SU-DHL-6 (cell line): ENCODE results near the gene PTPRG.

Experiments
- H2AFZ ChIP-seq: fragments of 200-600 bp; sonication (generic); 2 replicates; pipeline ENCODE4 v1.6.1; 2014; ENCODE audit warnings: low read depth, mild to moderate bottlenecking, moderate library complexity, mixed read lengths, antibody characterized with exemption, low read length; ENCODE audit not compliant: severe bottlenecking
- H3F3A ChIP-seq: fragments of 200-600 bp; shearing (Covaris generic); 2 replicates; pipeline ENCODE4 v1.6.0; 2016; ENCODE audit warnings: antibody characterized with exemption, mild to moderate bottlenecking; ENCODE audit not compliant: insufficient read depth
- H3K27ac ChIP-seq: fragments of 200-600 bp; sonication (generic); 2 replicates; pipeline ENCODE4 v1.5.1; 2016; ENCODE audit warnings: low read depth, mild to moderate bottlenecking, low read length, moderate library complexity, mixed read lengths
- H3K27me3 ChIP-seq: fragments of 200-600 bp; sonication (generic), shearing (Covaris generic); 2 replicates; pipeline ENCODE4 v1.6.0; 2014; ENCODE audit warnings: mild to moderate bottlenecking, low read length
- H3K36me3 ChIP-seq: fragments of 200-600 bp; sonication (generic); 2 replicates; pipeline ENCODE4 v1.6.1; 2014; ENCODE audit warnings: mild to moderate bottlenecking, low read length, mixed read lengths
- H3K4me2 ChIP-seq: fragments of 300-600, 200-600 bp; shearing (Covaris generic), sonication (generic); 2 replicates; pipeline ENCODE4 v1.6.0; 2014; ENCODE audit warnings: low read length, low read depth, mild to moderate bottlenecking; ENCODE audit not compliant: poor library complexity, severe bottlenecking
- H3K4me3 ChIP-seq: fragments of 200-600 bp; sonication (generic); 2 replicates; pipeline ENCODE4 v1.5.1; 2014; ENCODE audit warnings: antibody characterized with exemption, low read length, mild to moderate bottlenecking, mixed read lengths; ENCODE audit not compliant: insufficient read depth, poor library complexity, severe bottlenecking
- H3K79me2 ChIP-seq: fragments of 200-600 bp; sonication (generic); 2 replicates; pipeline ENCODE4 v1.6.1; 2014; ENCODE audit warnings: mild to moderate bottlenecking, low read length, moderate library complexity; ENCODE audit not compliant: insufficient read depth
- H3K9ac ChIP-seq: fragments of 200-600 bp; sonication (generic); 2 replicates; pipeline ENCODE4 v1.7.0; 2014; ENCODE audit warnings: mild to moderate bottlenecking, low read length
- H3K9me2 ChIP-seq: fragments of 200-600 bp; sonication (generic); replicated peaks from 2 replicates; pipeline ENCODE4 v1.6.1; 2014; ENCODE audit warnings: low read length; ENCODE audit not compliant: insufficient read depth
- H3K9me3 ChIP-seq: fragments of 200-600 bp; sonication (generic); 2 replicates; pipeline ENCODE4 v1.6.1; 2014; ENCODE audit warnings: low read length, mixed read lengths; ENCODE audit not compliant: insufficient read depth
- H4K20me1 ChIP-seq: fragments of 200-600 bp; sonication (generic); 2 replicates; pipeline ENCODE4 v1.6.1; 2014; ENCODE audit warnings: low read depth, mild to moderate bottlenecking, antibody characterized with exemption, low read length, moderate library complexity, mixed read lengths
- EZH2phosphoT487 ChIP-seq: fragments of 200-600 bp; sonication (generic), shearing (Covaris generic); conservative IDR thresholded peaks from 2 replicates; pipeline ENCODE4 v1.6.1; 2018; ENCODE audit warnings: mild to moderate bottlenecking, antibody characterized with exemption, low read length, moderate library complexity, mixed read lengths
- TF ChIP-seq, protein P1 (sequence below): fragments of 200-600 bp; sonication (generic); IDR thresholded peaks from one replicate; pipeline ENCODE4 v1.5.1; 2017; ENCODE audit warnings: antibody characterized with exemption, mild to moderate bottlenecking, low read length, moderate library complexity; ENCODE audit not compliant: insufficient read depth, poor library complexity, severe bottlenecking

PTPRG gene

GRCh38 chr3:62028236-62028635 lies 466.9 kb downstream of the PTPRG start:
- Histone ChIP-seq H3K4me3 (no peak overlapping the region), H3K9me3 (no peaks in the 10 kb centered on the region), H3K79me2 (no peaks in the 10 kb centered on the region), H3K27me3 (no peaks in the 10 kb centered on the region), H3K9me2 (no peaks in the 10 kb centered on the region), H4K20me1 (no peaks in the 10 kb centered on the region), H3K9ac (no peak overlapping the region), H3F3A (no peaks in the 10 kb centered on the region), H3K36me3 (no peaks in the 10 kb centered on the region), H2AFZ (no peak overlapping the region), H3K4me2 (no peak overlapping the region), H3K27ac (no peak overlapping the region)
- TF ChIP-seq EZH2phosphoT487 = no peak
- TF ChIP-seq, protein P1, sequence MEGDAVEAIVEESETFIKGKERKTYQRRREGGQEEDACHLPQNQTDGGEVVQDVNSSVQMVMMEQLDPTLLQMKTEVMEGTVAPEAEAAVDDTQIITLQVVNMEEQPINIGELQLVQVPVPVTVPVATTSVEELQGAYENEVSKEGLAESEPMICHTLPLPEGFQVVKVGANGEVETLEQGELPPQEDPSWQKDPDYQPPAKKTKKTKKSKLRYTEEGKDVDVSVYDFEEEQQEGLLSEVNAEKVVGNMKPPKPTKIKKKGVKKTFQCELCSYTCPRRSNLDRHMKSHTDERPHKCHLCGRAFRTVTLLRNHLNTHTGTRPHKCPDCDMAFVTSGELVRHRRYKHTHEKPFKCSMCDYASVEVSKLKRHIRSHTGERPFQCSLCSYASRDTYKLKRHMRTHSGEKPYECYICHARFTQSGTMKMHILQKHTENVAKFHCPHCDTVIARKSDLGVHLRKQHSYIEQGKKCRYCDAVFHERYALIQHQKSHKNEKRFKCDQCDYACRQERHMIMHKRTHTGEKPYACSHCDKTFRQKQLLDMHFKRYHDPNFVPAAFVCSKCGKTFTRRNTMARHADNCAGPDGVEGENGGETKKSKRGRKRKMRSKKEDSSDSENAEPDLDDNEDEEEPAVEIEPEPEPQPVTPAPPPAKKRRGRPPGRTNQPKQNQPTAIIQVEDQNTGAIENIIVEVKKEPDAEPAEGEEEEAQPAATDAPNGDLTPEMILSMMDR = no peak

- H3K79me2 ChIP-seq = no peaks in the 10 kb centered on the region
- no peak overlapping the region for H3K27ac ChIP-seq
- TF ChIP-seq, protein P1 = no peak
- TF ChIP-seq EZH2phosphoT487 = no peak
- no peaks in the 10 kb centered on the region for H3K9me3 ChIP-seq
- no peaks in the 10 kb centered on the region for H3F3A ChIP-seq
- no peaks in the 10 kb centered on the region for H3K27me3 ChIP-seq
- no peak overlapping the region for H3K9ac ChIP-seq
- no peaks in the 10 kb centered on the region for H3K36me3 ChIP-seq
- H3K4me3 ChIP-seq = no peak overlapping the region
- H3K4me2 ChIP-seq = no peak overlapping the region
- H2AFZ ChIP-seq = no peak overlapping the region
- no peaks in the 10 kb centered on the region for H4K20me1 ChIP-seq
- H3K9me2 ChIP-seq = no peaks in the 10 kb centered on the region
Observed at GRCh38 chr3:62032738-62033137, 471.4 kb downstream of the PTPRG start.

- H3K27me3 ChIP-seq = no peaks in the 10 kb centered on the region
- H3K9ac ChIP-seq = no peak overlapping the region
- H3K4me2 ChIP-seq = no peak overlapping the region
- H3K9me2 ChIP-seq = no peaks in the 10 kb centered on the region
- no peaks in the 10 kb centered on the region for H3K36me3 ChIP-seq
- no peaks in the 10 kb centered on the region for H3K9me3 ChIP-seq
- no peaks in the 10 kb centered on the region for H3F3A ChIP-seq
- no peak overlapping the region for H3K27ac ChIP-seq
- H4K20me1 ChIP-seq = no peaks in the 10 kb centered on the region
- no peaks in the 10 kb centered on the region for H3K79me2 ChIP-seq
- H3K4me3 ChIP-seq = no peak overlapping the region
- no peak overlapping the region for H2AFZ ChIP-seq
- TF ChIP-seq EZH2phosphoT487 = no peak
- TF ChIP-seq, protein P1 = no peak
Observed at GRCh38 chr3:62035402-62036057, 474.2 kb downstream of the PTPRG start.
